Gastroesophageal sphincter (tissue), 4 donors: Measurements from ENCODE around the gene MEX3A. TPM values are rescaled to one million over a fixed set of nuclear protein-coding genes. Genes with fewer than 3 reads are reported as not detected.

Experiments used
- ATAC-seq: fragments of 150-250 bp; one replicate; pipeline ENCODE4 v1.9.1; 2016; ENCODE audit warnings: mild to moderate bottlenecking, moderate library complexity
- H3K27ac ChIP-seq, 4 donors: fragments of 200-600 bp; sonication (generic) in 3 of 4; 1 replicate in 3 of 4; 2 replicates in 1 of 4; pipeline ENCODE4 v1.5.1; 2016 to 2019
- H3K27me3 ChIP-seq: fragments of 200-600 bp; sonication (generic); one replicate; pipeline ENCODE4 v1.5.1; 2019
- H3K36me3 ChIP-seq, 2 donors: fragments of 200-600 bp; sonication (generic); one replicate each; pipeline ENCODE4 v1.5.1; 2019; ENCODE audit warnings: control low read depth in 1 of 2
- H3K4me1 ChIP-seq, 3 donors: fragments of 200-600 bp; sonication (generic); 1 replicate in 2 of 3; 2 replicates in 1 of 3; pipeline ENCODE4 v1.5.1; 2016 to 2019; ENCODE audit warnings: control low read depth in 2 of 3
- H3K4me3 ChIP-seq, 2 donors: fragments of 200-600 bp; sonication (generic); one replicate each; pipeline ENCODE4 v1.5.1; 2019; ENCODE audit warnings: mild to moderate bottlenecking in 1 of 2, moderate library complexity in 1 of 2
- H3K9me3 ChIP-seq, 3 donors: fragments of 200-600 bp; sonication (generic); one replicate each; pipeline ENCODE4 v1.5.1; 2017 to 2019; ENCODE audit warnings: control low read depth in 2 of 3
- CTCF ChIP-seq, 4 experiments: fragments of 200-600 bp in 2 of 4; fragments of 450-650 bp in 2 of 4; sonication (generic) in 1 of 4; IDR thresholded peaks; one replicate each; pipeline ENCODE4 v1.5.1; 2017 to 2019; ENCODE audit warnings: antibody characterized with exemption in 4 of 4, mild to moderate bottlenecking in 2 of 4, moderate library complexity in 2 of 4
- EP300 ChIP-seq: sonication (generic); formaldehyde crosslinking; IDR thresholded peaks from one replicate; pipeline ENCODE4 v1.6.1; 2017; ENCODE audit warnings: antibody characterized with exemption, mild to moderate bottlenecking
- POLR2A ChIP-seq, 2 donors: fragments of 450-650 bp; IDR thresholded peaks; one replicate each; pipeline ENCODE4 v1.6.1; 2017; ENCODE audit warnings: antibody characterized with exemption in 2 of 2, mild to moderate bottlenecking in 2 of 2, moderate library complexity in 1 of 2
- POLR2AphosphoS5 ChIP-seq: sonication (generic); formaldehyde crosslinking; IDR thresholded peaks from one replicate; pipeline ENCODE4 v1.6.1; 2017; ENCODE audit warnings: antibody characterized with exemption
- WGBS, 2 donors: methylation state at CpG; one replicate each; pipeline ENCODE4 v1.1.5; 2018; ENCODE audit warnings: low coverage in 1 of 2; 5-methylcytosine and 5-hydroxymethylcytosine counted together
- total RNA-seq, 4 donors: library from RNA; depleted of rRNA; stranded (reverse); fragments of >200 nt; gene quantifications; one replicate each; pipeline ENCODE4 v1.1.0, GENCODE V29; 2016

Gene MEX3A
- total RNA-seq, 4 donors from 2014 or later, result under 0.01 to 0.78 (median 0.52) TPM

GRCh38 chr1:156076609-156077429, 5.4 kb downstream of the MEX3A start:
- Histone ChIP-seq H3K4me1 (peaks cover 0 to 41% (median 8%) of the 10 kb centered on the region in 3 donors), H3K27ac (peak overlapping the region in 3 of 4 donors; percentile 39 to 71 (median 67)), H3K4me3 (peak overlapping the region; percentile 43 to 62), H3K27me3 (no peaks in the 10 kb centered on the region), H3K36me3 (no peaks in the 10 kb centered on the region), H3K9me3 (no peaks in the 10 kb centered on the region)
- ATAC-seq, result peak; percentile 80
- 65% methylated on average over 4 of the region's 73 CpGs; no CpG with 5 or more reads in 1 of the 2 donors for WGBS, 2 donors
- TF ChIP-seq POLR2AphosphoS5 (peak; percentile 38), POLR2A (IDR thresholded peaks at IDR 0.05) (peak; percentile 22 to 26), CTCF (IDR thresholded peaks at IDR 0.05) (peak in 2 of 4 experiments; percentile 12 to 20), EP300 (no peak)

GRCh38 chr1:156075775-156076204, 6.5 kb downstream of the MEX3A start:
- Histone ChIP-seq H3K4me3 (peak overlapping the region in 1 of 2 donors; percentile 62), H3K9me3 (no peaks in the 10 kb centered on the region), H3K27me3 (no peaks in the 10 kb centered on the region), H3K4me1 (peaks cover 0 to 31% (median 3%) of the 10 kb centered on the region in 3 donors), H3K27ac (peak overlapping the region in 1 of 4 donors; percentile 39), H3K36me3 (no peaks in the 10 kb centered on the region)
- no peak for TF ChIP-seq CTCF (IDR thresholded peaks at IDR 0.05)
- no peak for TF ChIP-seq EP300
- no peak for TF ChIP-seq POLR2A (IDR thresholded peaks at IDR 0.05)
- no peak for TF ChIP-seq POLR2AphosphoS5
- WGBS, 2 donors, result 59 to 74% methylated on average over 2 to 3 of the region's 4 CpGs
- no peak for ATAC-seq

DNA sequence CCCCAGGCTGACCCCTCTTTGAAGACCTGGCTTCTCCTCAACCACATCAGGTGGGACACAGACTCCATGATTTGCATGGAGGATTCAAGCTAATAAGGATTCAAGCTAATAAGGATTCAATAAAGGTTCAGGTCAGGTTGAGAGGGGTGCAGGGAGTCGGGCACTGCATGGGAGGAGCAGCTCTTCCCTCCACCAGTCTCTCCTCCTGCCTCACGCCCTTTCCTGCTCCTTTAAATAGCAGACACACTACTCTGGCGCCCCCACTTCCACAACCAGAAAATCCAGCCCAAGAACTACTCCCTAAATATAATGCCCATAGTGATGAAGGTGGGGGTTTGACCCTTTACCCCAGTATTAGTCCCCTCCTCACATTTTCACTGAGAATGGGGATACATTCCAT, 7.1 kb downstream of the MEX3A start:
- Histone ChIP-seq H3K9me3 (no peaks in the 10 kb centered on the region), H3K27ac (no peak overlapping the region), H3K4me3 (no peak overlapping the region), H3K36me3 (no peaks in the 10 kb centered on the region), H3K27me3 (no peaks in the 10 kb centered on the region), H3K4me1 (peaks cover 0 to 27% (median 3%) of the 10 kb centered on the region in 3 donors)
- ATAC-seq, result no peak
- TF ChIP-seq POLR2A (IDR thresholded peaks at IDR 0.05) (no peak), POLR2AphosphoS5 (no peak)
- 50 to 78% methylated on average over 2 of the region's 3 CpGs for WGBS, 2 donors

DNA sequence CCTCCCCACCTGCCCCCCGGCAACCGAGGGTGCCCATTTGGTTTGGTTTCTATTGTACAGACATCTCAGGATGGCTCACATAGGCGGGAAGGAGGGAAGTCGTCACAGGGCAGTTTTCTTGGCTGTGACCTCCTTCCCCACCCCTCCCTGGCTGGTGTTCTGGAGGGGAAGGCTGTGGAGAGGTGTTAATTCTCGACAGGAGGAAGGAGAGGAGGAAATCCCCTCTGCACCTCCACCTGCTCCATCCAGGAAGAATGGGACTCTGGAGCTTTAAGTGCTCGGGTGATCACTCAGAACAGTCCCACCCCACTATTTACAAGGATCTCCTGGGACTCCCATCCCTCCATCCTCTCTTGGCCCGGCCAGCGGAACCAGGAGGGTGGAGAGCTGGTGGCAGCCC, 7.6 kb downstream of the MEX3A start:
- H3K36me3 ChIP-seq, result no peaks in the 10 kb centered on the region
- no peak for TF ChIP-seq POLR2AphosphoS5
- TF ChIP-seq CTCF (IDR thresholded peaks at IDR 0.05), result no peak
- no peak for TF ChIP-seq EP300
- no peak for TF ChIP-seq POLR2A (IDR thresholded peaks at IDR 0.05)
- H3K4me3 ChIP-seq, result no peak overlapping the region
- no peaks in the 10 kb centered on the region for H3K9me3 ChIP-seq
- ATAC-seq, result no peak
- H3K27ac ChIP-seq, result no peak overlapping the region
- no peaks in the 10 kb centered on the region for H3K27me3 ChIP-seq
- 33% methylated on average over 3 of the region's 8 CpGs; no CpG with 5 or more reads in 1 of the 2 donors for WGBS, 2 donors
- peaks cover 0 to 27% (median 3%) of the 10 kb centered on the region in 3 donors for H3K4me1 ChIP-seq

DNA sequence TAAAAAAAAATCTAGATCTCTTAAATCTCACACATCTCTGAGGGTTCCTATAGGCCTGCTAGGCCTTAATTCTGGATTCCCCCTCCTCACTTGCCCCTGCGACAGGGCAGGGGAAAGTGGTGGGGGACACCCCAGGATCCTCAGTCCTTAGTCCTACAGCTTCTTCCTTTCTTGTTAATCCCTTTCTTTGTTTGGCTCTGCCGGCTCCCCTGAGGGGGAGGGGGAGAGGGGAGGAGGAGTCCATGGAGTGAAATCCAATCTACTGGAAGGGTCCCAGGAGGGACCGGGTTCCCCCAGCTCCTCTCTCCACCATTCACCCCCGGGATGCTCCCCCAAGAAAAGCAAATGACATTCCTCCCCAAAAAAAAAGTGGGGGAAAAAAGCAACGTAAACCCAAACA, 8.5 kb downstream of the MEX3A start:
- Histone ChIP-seq H3K27ac (no peak overlapping the region), H3K36me3 (no peaks in the 10 kb centered on the region), H3K27me3 (no peaks in the 10 kb centered on the region), H3K9me3 (no peaks in the 10 kb centered on the region), H3K4me1 (peaks cover 0 to 27% (median 3%) of the 10 kb centered on the region in 3 donors), H3K4me3 (no peak overlapping the region)
- WGBS, 2 donors, result 54 to 55% methylated on average over 3 to 5 of the region's 5 CpGs
- TF ChIP-seq POLR2AphosphoS5 (no peak), CTCF (IDR thresholded peaks at IDR 0.05) (no peak), EP300 (no peak), POLR2A (IDR thresholded peaks at IDR 0.05) (no peak)
- ATAC-seq, result no peak
